Epithelial cell of esophagus (primary cell): ENCODE data around the gene GMPR2.

Experiments used
- DNase-seq: peaks from one replicate; pipeline ENCODE4 v3.0.0; 2010; ENCODE audit warnings: low read depth
- H3K4me3 ChIP-seq: 2 replicates; pipeline ENCODE4 v1.5.1; 2011; ENCODE audit warnings: mild to moderate bottlenecking, low read length, control low read depth
- TF ChIP-seq, protein P1 (sequence below): IDR thresholded peaks from 2 replicates; pipeline ENCODE4 v1.5.1; 2011; ENCODE audit warnings: low read depth, mild to moderate bottlenecking, low read length, control low read depth, inconsistent platforms; ENCODE audit not compliant: insufficient read depth; ENCODE audit errors: missing control alignments

GMPR2 gene

GRCh38 chr14:24232645-24233537 is at the start of gene GMPR2:
GMPR2 (plus strand) TSS chr14:24232929; CDS start chr14:24233254, 325 bp downstream.
- TF ChIP-seq, protein P1, sequence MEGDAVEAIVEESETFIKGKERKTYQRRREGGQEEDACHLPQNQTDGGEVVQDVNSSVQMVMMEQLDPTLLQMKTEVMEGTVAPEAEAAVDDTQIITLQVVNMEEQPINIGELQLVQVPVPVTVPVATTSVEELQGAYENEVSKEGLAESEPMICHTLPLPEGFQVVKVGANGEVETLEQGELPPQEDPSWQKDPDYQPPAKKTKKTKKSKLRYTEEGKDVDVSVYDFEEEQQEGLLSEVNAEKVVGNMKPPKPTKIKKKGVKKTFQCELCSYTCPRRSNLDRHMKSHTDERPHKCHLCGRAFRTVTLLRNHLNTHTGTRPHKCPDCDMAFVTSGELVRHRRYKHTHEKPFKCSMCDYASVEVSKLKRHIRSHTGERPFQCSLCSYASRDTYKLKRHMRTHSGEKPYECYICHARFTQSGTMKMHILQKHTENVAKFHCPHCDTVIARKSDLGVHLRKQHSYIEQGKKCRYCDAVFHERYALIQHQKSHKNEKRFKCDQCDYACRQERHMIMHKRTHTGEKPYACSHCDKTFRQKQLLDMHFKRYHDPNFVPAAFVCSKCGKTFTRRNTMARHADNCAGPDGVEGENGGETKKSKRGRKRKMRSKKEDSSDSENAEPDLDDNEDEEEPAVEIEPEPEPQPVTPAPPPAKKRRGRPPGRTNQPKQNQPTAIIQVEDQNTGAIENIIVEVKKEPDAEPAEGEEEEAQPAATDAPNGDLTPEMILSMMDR, result no peak
- H3K4me3 ChIP-seq, result peak within 1 kb of the TSS; percentile 95
- DNase-seq, result no peak

DNA sequence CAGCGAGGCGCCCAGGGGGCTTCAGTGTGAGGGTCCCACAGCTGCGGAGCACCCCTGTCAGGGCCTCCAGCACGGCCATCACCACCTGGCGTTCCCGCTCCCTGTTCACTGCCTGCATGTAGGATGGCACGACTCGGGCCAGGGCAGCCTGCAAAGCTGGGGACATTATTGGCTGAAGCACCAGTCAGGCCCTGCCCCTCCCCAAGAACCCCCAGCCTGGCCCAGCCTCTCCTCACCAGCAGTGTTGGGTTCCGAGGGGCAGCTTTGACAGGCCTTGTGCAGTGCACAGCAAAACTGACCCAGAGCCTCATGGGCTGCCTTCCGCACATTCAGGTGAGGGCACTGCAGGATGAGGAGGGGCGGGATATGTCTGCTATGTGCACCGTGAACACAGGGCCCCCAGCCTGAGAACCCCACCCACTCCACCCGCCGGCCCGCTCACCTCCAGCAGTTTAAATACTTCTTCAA is 49.7 kb upstream of the GMPR2 start:
- TF ChIP-seq, protein P1, result no peak
- DNase-seq, result no peak
- no peak overlapping the region for H3K4me3 ChIP-seq

DNA sequence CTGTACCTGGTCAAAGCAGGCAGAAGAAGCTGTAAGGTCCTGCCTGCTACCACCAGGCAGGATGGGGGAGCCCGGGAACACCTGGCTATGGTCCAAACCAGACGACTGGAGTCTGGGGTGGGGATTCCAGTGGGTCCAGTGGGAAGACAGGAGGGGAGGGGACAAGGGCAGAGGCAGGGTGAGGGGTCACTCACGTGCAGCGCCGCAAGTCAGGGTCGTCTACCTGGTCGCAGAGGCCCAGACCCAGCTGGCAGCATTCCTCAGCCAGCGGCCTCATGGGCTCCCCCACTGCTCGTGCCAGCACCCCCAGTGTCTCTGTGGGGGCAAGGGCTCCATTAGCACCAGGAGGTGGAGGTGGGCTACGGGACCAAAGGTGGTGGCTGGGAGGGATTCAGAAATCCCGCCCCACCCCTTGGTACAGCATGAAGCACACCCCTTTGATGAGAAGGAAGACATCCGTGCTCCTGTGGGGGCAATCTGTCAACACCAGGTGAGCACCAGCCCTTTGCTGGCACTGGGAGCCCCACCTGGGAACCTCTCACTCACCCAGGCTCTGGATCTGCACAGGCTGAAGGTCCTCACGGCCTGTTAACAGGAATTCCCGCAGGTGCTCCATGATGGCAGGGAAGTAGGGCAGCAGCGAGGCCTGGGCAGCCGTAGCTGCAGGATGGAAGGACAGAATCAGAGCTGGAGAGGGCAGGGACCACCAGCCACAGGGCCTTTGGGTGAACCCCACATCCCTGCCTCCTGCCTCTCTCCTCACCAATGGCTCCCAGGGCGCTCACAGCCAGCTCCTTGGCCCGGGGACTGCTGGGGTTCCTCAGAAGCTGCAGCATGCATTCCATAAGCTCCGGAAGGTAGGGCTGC is 48.4 kb upstream of the GMPR2 start:
- no peak for DNase-seq
- TF ChIP-seq, protein P1, result no peak

DNA sequence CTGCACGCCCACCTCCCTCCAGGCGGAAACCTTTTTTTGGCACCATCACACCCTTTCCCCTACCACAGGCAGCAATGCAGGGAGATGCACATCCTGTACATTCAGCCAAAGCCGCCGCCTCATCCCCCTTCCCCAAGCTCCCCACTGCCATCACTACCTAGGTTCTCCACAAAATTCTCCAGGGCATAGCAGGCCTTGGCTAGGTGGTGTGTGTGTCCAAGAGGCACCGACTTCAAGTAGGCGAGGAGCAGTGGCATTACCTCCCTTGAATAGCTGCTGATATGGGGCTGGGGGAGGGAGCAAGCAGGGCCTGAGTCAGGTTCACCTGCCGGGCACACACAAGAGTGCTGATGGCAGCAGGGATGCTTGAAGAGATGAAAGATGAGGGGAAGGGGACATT is 47.7 kb upstream of the GMPR2 start:
- TF ChIP-seq, protein P1, result no peak
- no peak for DNase-seq
- H3K4me3 ChIP-seq, result no peak overlapping the region

More for the DNA sequence above, 48.4 kb upstream of the GMPR2 start:
- no peak overlapping the region for H3K4me3 ChIP-seq

- no peak overlapping the region for H3K4me3 ChIP-seq
- DNase-seq, result no peak
- TF ChIP-seq, protein P1, result no peak
Observed at GRCh38 chr14:24185741-24186140, 47.0 kb upstream of the GMPR2 start.

DNA sequence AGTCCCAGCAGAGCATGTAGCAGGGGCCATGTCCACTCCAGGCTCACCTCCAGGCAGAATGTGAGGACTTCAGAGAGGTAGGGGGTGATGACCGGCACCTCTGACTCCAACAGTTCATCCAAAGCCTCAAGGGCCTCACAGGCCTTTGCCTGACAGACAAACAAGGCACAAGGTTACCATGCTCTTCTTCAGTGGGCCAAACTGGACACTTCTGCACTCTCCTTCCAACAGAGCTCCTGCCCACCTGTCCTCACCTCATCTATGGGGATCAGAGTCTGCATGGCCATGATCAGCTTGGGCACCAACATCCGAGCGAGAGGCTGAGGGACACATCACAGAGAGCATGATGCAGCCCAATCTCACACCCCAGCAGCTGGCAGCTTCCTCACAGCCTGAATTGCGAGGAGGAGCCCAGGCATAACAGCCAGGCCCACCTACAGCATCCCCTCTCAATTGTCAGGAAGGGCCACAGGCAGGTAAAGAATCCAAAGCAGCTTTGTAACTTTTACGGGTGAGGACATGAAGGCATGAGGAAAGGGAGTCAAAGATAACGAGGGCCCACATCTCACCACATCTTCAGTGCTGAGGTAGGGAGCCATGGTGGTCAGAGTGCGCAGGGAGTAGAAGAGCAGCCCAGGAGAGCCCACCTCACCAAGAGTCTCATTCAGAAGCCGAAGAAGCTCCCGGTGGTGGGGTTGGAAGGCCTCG is 45.7 kb upstream of the GMPR2 start:
- no peak overlapping the region for H3K4me3 ChIP-seq
- TF ChIP-seq, protein P1, result no peak
- DNase-seq, result no peak
